A673 (cell line): ENCODE results near the gene MTO1. TPM values are rescaled to one million over a fixed set of nuclear protein-coding genes. Genes with fewer than 3 reads are reported as not detected.

Source experiments
- BruUV-seq: library from RNA; stranded (reverse); fragments of 400-500 nt; replicated peaks from 2 replicates; lab custom pipeline; 2021; lab: Mats Ljungman, UMichigan
- CTCF ChIA-PET: fragments of 300-600 bp; sonication (Branson Sonifier 250); formaldehyde crosslinking; loops from one replicate; lab custom pipeline; 2022; ENCODE audit warnings: antibody characterized with exemption; lab: Charles Lee
- POLR2A ChIA-PET: fragments of 300-600 bp; sonication (Branson Sonifier 250); formaldehyde crosslinking; loops from one replicate; lab custom pipeline; 2022; ENCODE audit warnings: antibody characterized with exemption; ENCODE audit not compliant: low non-redundant PET; lab: Charles Lee
- DNase-seq: peaks from one replicate; pipeline ENCODE4 v3.0.0-alpha.2; 2015; ENCODE audit warnings: low spot score
- H3K27ac ChIP-seq: fragments of 200-600 bp; sonication (generic); 2 replicates; pipeline ENCODE4 v1.5.1; 2016; ENCODE audit warnings: mixed run types, low read depth, mild to moderate bottlenecking, mixed read lengths, antibody characterized with exemption, low read length; ENCODE audit not compliant: poor library complexity, severe bottlenecking
- H3K27me3 ChIP-seq: fragments of 200-600 bp; sonication (generic); replicated peaks from 2 replicates; pipeline ENCODE4 v1.6.1; 2017; ENCODE audit warnings: mixed run types, low read depth, mild to moderate bottlenecking, mixed read lengths, antibody characterized with exemption, low read length; ENCODE audit not compliant: insufficient read depth, poor library complexity
- H3K36me3 ChIP-seq: fragments of 200-600 bp; sonication (generic); 2 replicates; pipeline ENCODE4 v1.6.1; 2016; ENCODE audit warnings: mixed run types, mild to moderate bottlenecking, mixed read lengths, antibody characterized with exemption, low read length; ENCODE audit not compliant: insufficient read depth, poor library complexity, severe bottlenecking
- H3K4me1 ChIP-seq: fragments of 200-600 bp; sonication (generic); 2 replicates; pipeline ENCODE4 v1.6.1; 2017; ENCODE audit warnings: mixed run types, mild to moderate bottlenecking, mixed read lengths, antibody characterized with exemption, low read length; ENCODE audit not compliant: insufficient read depth, poor library complexity, severe bottlenecking
- H3K4me3 ChIP-seq: fragments of 200-600 bp; sonication (generic); 2 replicates; pipeline ENCODE4 v1.5.1; 2016; ENCODE audit warnings: low read depth, mixed run types, mild to moderate bottlenecking, mixed read lengths, low read length; ENCODE audit not compliant: poor library complexity, severe bottlenecking
- H3K9me3 ChIP-seq: fragments of 200-600 bp; sonication (generic); 2 replicates; pipeline ENCODE4 v1.6.1; 2016; ENCODE audit warnings: mixed run types, low read depth, mild to moderate bottlenecking, mixed read lengths, antibody characterized with exemption, low read length; ENCODE audit not compliant: poor library complexity, severe bottlenecking
- CTCF ChIP-seq: fragments of 300-800, 200-600 bp; sonication (generic); conservative IDR thresholded peaks from 2 replicates; pipeline ENCODE4 v1.5.1; 2017; ENCODE audit warnings: low read depth, mild to moderate bottlenecking, antibody characterized with exemption, low read length, moderate library complexity, mixed read lengths
- EZH2 ChIP-seq: fragments of 200-600 bp; sonication (generic); IDR thresholded peaks from 2 replicates; pipeline ENCODE4 v1.6.1; 2017; ENCODE audit warnings: borderline replicate concordance, low read depth, mild to moderate bottlenecking, mixed read lengths, antibody characterized with exemption, low read length; ENCODE audit not compliant: poor library complexity, severe bottlenecking
- intact Hi-C: fragments of 100-400 bp; cut with micrococcal nuclease; formaldehyde crosslinking; loops from one replicate; pipeline ENCODE4 v1.10.0; 2022; ENCODE audit not compliant: unreplicated experiment
- total RNA-seq: library from RNA; stranded (reverse); gene quantifications from 2 replicates; pipeline ENCODE4 v1.2.3, GENCODE V29; 2021

MTO1 gene
- total RNA-seq, 1 experiment from 2014 or later: 50.8 TPM

GRCh38 chr6:73506246-73506645 lies 44.7 kb downstream of the MTO1 start:
- Histone ChIP-seq H3K4me3 (no peak overlapping the region), H3K27ac (no peak overlapping the region), H3K27me3 (no peaks in the 10 kb centered on the region), H3K4me1 (no peaks in the 10 kb centered on the region), H3K9me3 (no peaks in the 10 kb centered on the region), H3K36me3 (peaks cover 4% of the 10 kb centered on the region)
- intact Hi-C loops: no loop called here
- ChIA-PET POLR2A (no interaction called here), CTCF (no interaction called here)
- TF ChIP-seq EZH2 (no peak), CTCF (no peak)
- BruUV-seq: no TSS peak
- no peak for DNase-seq

GRCh38 chr6:73508776-73509175 lies 47.2 kb downstream of the MTO1 start:
- Histone ChIP-seq H3K36me3 (no peaks in the 10 kb centered on the region), H3K4me1 (no peaks in the 10 kb centered on the region), H3K27ac (no peak overlapping the region), H3K9me3 (no peaks in the 10 kb centered on the region), H3K4me3 (no peak overlapping the region), H3K27me3 (no peaks in the 10 kb centered on the region)
- no peak for DNase-seq
- POLR2A ChIA-PET: no interaction called here
- no TSS peak for BruUV-seq
- intact Hi-C loops: no loop called here
- TF ChIP-seq CTCF: no peak
- no peak for TF ChIP-seq EZH2
- CTCF ChIA-PET: no interaction called here

- ChIA-PET CTCF (no interaction called here), POLR2A (no interaction called here)
- Histone ChIP-seq H3K4me3 (no peak overlapping the region), H3K36me3 (peaks cover 4% of the 10 kb centered on the region), H3K27ac (no peak overlapping the region), H3K4me1 (no peaks in the 10 kb centered on the region), H3K9me3 (no peaks in the 10 kb centered on the region), H3K27me3 (no peaks in the 10 kb centered on the region)
- no peak for DNase-seq
- TF ChIP-seq EZH2 (no peak), CTCF (no peak)
- no TSS peak for BruUV-seq
- intact Hi-C loops: no loop called here
These were observed 48.3 kb downstream of the MTO1 start for GRCh38 chr6:73509851-73510250.
